PFSK-1 (cell line): ENCODE results near the gene GLRA2.

Experiments
- FOXP2 ChIP-seq: optimal IDR thresholded peaks from 2 replicates; pipeline ENCODE3; 2011; ENCODE audit warnings: borderline replicate concordance, control low read depth, inconsistent platforms; ENCODE audit not compliant: insufficient read depth; ENCODE audit errors: extremely low read length, extremely low read depth
- POLR2AphosphoS5 ChIP-seq: IDR thresholded peaks from 2 replicates; pipeline ENCODE4 v1.6.1; 2012; ENCODE audit warnings: low read depth, mild to moderate bottlenecking, control low read depth, low read length, moderate library complexity
- SIN3A ChIP-seq: IDR thresholded peaks from 2 replicates; pipeline ENCODE4 v1.6.1; 2012; ENCODE audit warnings: mild to moderate bottlenecking, low read length, moderate library complexity, borderline replicate concordance; ENCODE audit not compliant: insufficient read depth
- TAF1 ChIP-seq: IDR thresholded peaks from 2 replicates; pipeline ENCODE4 v1.6.1; 2012; ENCODE audit warnings: low read length, control low read depth, borderline replicate concordance; ENCODE audit not compliant: insufficient read depth
- TF ChIP-seq, protein P1 (sequence below), 2 experiments: IDR thresholded peaks; 2 replicates each; pipeline versions ENCODE4 v1.6.1 to v1.8.0; 2011 to 2012; ENCODE audit warnings: low read depth in 2 of 2, low read length in 2 of 2, control low read depth in 1 of 2, inconsistent platforms in 1 of 2, mild to moderate bottlenecking in 1 of 2, moderate library complexity in 1 of 2; ENCODE audit not compliant: insufficient read depth in 1 of 2

Gene GLRA2

DNA sequence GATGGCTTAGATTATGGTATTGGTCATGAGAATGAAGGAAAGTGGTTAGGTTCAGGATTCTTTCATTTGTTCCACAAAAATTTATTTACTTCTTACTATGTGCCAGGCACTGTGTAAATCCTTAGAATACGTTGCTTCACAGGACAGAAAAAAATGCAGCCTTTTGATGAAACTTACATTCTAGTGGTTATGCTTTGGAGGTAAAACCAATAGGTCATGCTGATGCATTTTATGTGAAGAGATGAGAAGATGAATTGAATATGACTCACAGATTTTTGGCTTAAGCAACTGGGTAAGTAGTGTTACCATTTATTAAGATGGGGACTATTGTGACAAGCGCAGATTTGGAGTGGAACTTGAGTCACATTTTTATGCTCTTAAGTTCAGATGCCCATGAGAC is 165.3 kb downstream of the GLRA2 start:
- no peak for TF ChIP-seq SIN3A
- no peak for TF ChIP-seq FOXP2
- no peak for TF ChIP-seq POLR2AphosphoS5

DNA sequence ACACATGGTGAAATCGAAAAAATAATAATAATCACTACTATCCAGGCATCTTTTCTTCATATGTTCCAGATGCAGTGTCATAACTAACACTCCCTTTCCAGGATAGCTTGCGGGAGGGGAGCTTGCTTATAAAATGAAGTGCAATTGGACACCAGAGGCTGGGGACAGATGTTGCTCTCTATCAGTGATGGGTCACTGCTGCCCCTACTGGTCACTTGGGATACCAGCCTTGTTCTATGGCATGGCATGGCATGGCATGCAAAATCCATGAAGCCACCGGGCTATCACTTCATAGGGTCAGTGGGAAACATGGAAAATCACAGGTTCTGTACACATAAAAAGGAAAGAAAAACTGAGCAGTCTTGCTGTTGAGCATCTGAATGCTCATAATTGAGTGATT is 168.1 kb downstream of the GLRA2 start:
- TF ChIP-seq FOXP2 (no peak), POLR2AphosphoS5 (no peak), SIN3A (no peak), TAF1 (no peak)
- TF ChIP-seq, protein P1, sequence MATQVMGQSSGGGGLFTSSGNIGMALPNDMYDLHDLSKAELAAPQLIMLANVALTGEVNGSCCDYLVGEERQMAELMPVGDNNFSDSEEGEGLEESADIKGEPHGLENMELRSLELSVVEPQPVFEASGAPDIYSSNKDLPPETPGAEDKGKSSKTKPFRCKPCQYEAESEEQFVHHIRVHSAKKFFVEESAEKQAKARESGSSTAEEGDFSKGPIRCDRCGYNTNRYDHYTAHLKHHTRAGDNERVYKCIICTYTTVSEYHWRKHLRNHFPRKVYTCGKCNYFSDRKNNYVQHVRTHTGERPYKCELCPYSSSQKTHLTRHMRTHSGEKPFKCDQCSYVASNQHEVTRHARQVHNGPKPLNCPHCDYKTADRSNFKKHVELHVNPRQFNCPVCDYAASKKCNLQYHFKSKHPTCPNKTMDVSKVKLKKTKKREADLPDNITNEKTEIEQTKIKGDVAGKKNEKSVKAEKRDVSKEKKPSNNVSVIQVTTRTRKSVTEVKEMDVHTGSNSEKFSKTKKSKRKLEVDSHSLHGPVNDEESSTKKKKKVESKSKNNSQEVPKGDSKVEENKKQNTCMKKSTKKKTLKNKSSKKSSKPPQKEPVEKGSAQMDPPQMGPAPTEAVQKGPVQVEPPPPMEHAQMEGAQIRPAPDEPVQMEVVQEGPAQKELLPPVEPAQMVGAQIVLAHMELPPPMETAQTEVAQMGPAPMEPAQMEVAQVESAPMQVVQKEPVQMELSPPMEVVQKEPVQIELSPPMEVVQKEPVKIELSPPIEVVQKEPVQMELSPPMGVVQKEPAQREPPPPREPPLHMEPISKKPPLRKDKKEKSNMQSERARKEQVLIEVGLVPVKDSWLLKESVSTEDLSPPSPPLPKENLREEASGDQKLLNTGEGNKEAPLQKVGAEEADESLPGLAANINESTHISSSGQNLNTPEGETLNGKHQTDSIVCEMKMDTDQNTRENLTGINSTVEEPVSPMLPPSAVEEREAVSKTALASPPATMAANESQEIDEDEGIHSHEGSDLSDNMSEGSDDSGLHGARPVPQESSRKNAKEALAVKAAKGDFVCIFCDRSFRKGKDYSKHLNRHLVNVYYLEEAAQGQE (IDR thresholded peaks at IDR 0.05; ENCODE audit: insufficient read depth in 1 of 2, low read depth in 2 of 2, low read length in 2 of 2), result no peak

DNA sequence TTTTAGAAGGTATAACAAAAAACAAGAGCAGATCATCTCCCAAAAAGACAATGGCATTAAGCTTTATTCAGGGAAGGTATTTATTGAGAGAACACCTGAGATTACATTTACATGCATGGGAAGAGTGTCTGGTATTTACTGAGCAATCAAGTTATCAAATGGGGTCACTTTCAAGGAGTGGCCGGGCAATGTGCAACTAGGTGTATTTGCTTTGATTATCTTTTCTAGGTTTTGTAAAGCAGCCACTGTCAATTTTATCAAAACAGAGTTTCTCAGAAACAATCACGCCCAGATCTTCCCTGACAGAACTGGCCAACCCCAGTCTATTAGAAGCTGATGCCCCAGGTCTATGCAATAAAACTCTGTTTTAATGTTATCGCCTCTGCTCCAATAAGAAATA is 169.5 kb downstream of the GLRA2 start:
- TF ChIP-seq POLR2AphosphoS5 (no peak), SIN3A (no peak), TAF1 (no peak), FOXP2 (no peak)
- TF ChIP-seq, protein P1 (IDR thresholded peaks at IDR 0.05; ENCODE audit: insufficient read depth in 1 of 2, low read depth in 2 of 2, low read length in 2 of 2), result no peak

DNA sequence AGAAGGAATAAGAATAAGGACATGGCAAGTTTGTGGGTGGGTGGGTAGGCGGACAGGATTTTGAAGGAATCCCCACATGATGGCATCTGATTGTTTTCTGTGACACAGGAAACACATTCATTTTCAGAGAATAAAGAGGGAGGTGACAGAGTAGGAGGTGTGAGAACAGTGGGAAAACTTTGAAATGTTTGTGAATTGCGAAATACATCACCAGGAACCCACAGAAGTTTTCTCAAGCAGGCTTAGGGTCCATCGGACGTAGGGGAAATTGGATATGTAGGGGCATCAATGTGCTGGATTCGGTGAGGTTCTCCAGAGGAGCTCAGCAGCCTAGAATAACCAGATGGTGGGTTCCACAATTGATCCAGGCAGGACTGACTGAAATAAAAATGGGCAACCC is 171.6 kb downstream of the GLRA2 start:
- TF ChIP-seq TAF1, result no peak

DNA sequence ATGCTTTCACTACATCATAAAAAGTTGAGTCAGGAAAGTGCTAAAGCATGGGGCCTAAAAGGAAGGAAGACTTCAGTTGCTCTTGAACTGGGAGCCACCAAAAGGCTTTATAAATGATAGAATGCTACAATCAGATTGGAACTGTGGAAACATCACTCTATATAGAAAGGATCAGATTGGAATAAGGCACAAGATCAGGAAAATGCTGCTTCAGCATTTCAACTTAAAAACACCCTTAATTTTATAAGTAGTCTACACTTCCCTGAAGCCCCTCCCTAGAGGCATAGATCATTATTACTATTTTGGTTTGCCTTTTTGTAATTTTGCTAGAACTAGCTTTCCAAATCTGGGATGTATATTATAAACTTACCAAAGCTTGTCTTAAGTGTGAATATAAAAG is 172.8 kb downstream of the GLRA2 start:
- TF ChIP-seq FOXP2 (no peak), POLR2AphosphoS5 (no peak), TAF1 (no peak), SIN3A (no peak)
- TF ChIP-seq, protein P1 (IDR thresholded peaks at IDR 0.05; ENCODE audit: insufficient read depth in 1 of 2, low read depth in 2 of 2, low read length in 2 of 2), result no peak

DNA sequence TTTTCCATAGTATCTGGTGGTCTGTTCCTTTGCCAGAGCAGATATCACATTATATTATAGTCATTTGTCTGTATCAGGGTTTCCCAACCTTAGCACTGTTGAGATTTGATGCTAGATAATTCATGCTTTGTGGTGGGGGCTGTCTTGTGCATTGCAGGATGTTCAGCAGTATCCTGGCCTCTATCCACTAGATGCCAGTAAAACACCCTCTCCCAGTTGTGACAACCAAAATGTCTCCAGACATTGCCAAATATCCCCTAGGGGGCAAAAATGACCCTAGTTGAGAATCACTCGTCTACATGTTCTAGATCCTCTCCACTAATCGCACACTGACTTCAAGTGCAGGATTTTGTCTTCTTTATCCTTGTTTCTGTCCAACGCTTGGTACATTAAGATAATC is 182.8 kb downstream of the GLRA2 start:
- TF ChIP-seq, protein P1 (IDR thresholded peaks at IDR 0.05; ENCODE audit: insufficient read depth in 1 of 2, low read depth in 2 of 2, low read length in 2 of 2), result no peak
- TF ChIP-seq FOXP2 (no peak), TAF1 (no peak), POLR2AphosphoS5 (no peak), SIN3A (no peak)
